Liver (tissue), 9 donors: ENCODE results near the gene BTBD17. TPM values are rescaled to one million over a fixed set of nuclear protein-coding genes. Genes with fewer than 3 reads are reported as not detected.

Experiments
- DNase-seq: peaks from one replicate; pipeline ENCODE4 v3.0.0-alpha.2; 2017; ENCODE audit warnings: low spot score
- H3K27ac ChIP-seq, 2 donors: one replicate each; pipeline ENCODE4 v1.7.0; 2013; ENCODE audit warnings: inconsistent platforms in 2 of 2, low read length in 2 of 2, control low read depth in 1 of 2, low read depth in 1 of 2, mild to moderate bottlenecking in 1 of 2
- H3K27me3 ChIP-seq, 4 donors: one replicate each; pipeline versions ENCODE4 v1.6.1 to v1.7.0; 2013; ENCODE audit warnings: low read length in 3 of 4, inconsistent platforms in 1 of 4, mild to moderate bottlenecking in 1 of 4, moderate library complexity in 1 of 4; ENCODE audit not compliant: control insufficient read depth in 4 of 4, insufficient read depth in 4 of 4
- H3K36me3 ChIP-seq, 4 donors: one replicate each; pipeline versions ENCODE4 v1.6.1 to v1.7.0; 2013; ENCODE audit warnings: low read length in 3 of 4, mild to moderate bottlenecking in 3 of 4, low read depth in 1 of 4, moderate library complexity in 1 of 4; ENCODE audit not compliant: control insufficient read depth in 4 of 4, insufficient read depth in 3 of 4
- H3K4me1 ChIP-seq, 4 donors: one replicate each; pipeline versions ENCODE4 v1.6.1 to v1.7.0; 2013; ENCODE audit warnings: low read length in 3 of 4, mild to moderate bottlenecking in 3 of 4, moderate library complexity in 1 of 4; ENCODE audit not compliant: control insufficient read depth in 4 of 4, insufficient read depth in 4 of 4
- H3K4me3 ChIP-seq, 3 donors: one replicate each; pipeline versions ENCODE4 v1.6.1 to v1.7.0; 2013; ENCODE audit warnings: low read length in 3 of 3, control low read depth in 1 of 3, low read depth in 1 of 3, mild to moderate bottlenecking in 1 of 3
- H3K9ac ChIP-seq, 2 donors: one replicate each; pipeline ENCODE4 v1.7.0; 2013; ENCODE audit warnings: low read length in 2 of 2, mild to moderate bottlenecking in 2 of 2, moderate library complexity in 2 of 2, control low read depth in 1 of 2, low read depth in 1 of 2
- H3K9me3 ChIP-seq, 4 donors: one replicate each; pipeline versions ENCODE4 v1.6.1 to v1.7.0; 2013; ENCODE audit warnings: low read length in 3 of 4; ENCODE audit not compliant: control insufficient read depth in 4 of 4
- EGR1 ChIP-seq, 2 donors: IDR thresholded peaks; 2 replicates each; pipeline ENCODE4 v1.6.1; 2016 to 2018; ENCODE audit warnings: antibody characterized with exemption in 2 of 2, low read depth in 2 of 2
- FOXA1 ChIP-seq: IDR thresholded peaks from 2 replicates; pipeline ENCODE4 v1.6.1; 2016; ENCODE audit warnings: antibody characterized with exemption
- GABPA ChIP-seq, 2 donors: IDR thresholded peaks in 1 of 2; conservative IDR thresholded peaks in 1 of 2; 2 replicates each; pipeline ENCODE4 v1.6.1; 2016; ENCODE audit warnings: antibody characterized with exemption in 2 of 2, mild to moderate bottlenecking in 1 of 2, moderate library complexity in 1 of 2
- HNF4G ChIP-seq: IDR thresholded peaks from 2 replicates; pipeline ENCODE4 v1.6.1; 2016; ENCODE audit warnings: antibody characterized with exemption
- JUND ChIP-seq, 2 donors: IDR thresholded peaks; 2 replicates each; pipeline ENCODE4 v1.6.1; 2016; ENCODE audit warnings: antibody characterized with exemption in 2 of 2
- NR2F2 ChIP-seq: IDR thresholded peaks from 2 replicates; pipeline ENCODE4 v1.6.1; 2016; ENCODE audit warnings: antibody characterized with exemption
- RXRA ChIP-seq, 2 donors: IDR thresholded peaks; 2 replicates each; pipeline ENCODE4 v1.6.1; 2017 to 2018; ENCODE audit warnings: antibody characterized with exemption in 2 of 2, mild to moderate bottlenecking in 1 of 2
- SP1 ChIP-seq: IDR thresholded peaks from 2 replicates; pipeline ENCODE4 v1.6.1; 2018; ENCODE audit warnings: antibody characterized with exemption, mild to moderate bottlenecking
- YY1 ChIP-seq: IDR thresholded peaks from 2 replicates; pipeline ENCODE4 v1.6.1; 2016; ENCODE audit warnings: antibody characterized with exemption, mild to moderate bottlenecking
- WGBS: extraction: QIAGEN DNeasy Blood & Tissue Kit; methylation state at CpG from one replicate; pipeline ENCODE4 v1.1.7; 2013; 5-methylcytosine and 5-hydroxymethylcytosine counted together
- polyA plus RNA-seq, 2 donors: library from polyadenylated mRNA; stranded (reverse) in 1 of 2; unstranded in 1 of 2; fragments of 200-250 nt in 1 of 2; fragments of >200 nt in 1 of 2; fragmentation: Nextera tagmentation in 1 of 2; extraction: Ambion mirVana in 1 of 2; gene quantifications; one replicate each; pipeline versions ENCODE4 v1.2.1 to v1.2.3, GENCODE V29; 2013 to 2015
- total RNA-seq, 2 donors: library from RNA; depleted of rRNA; stranded (reverse); fragments of >200 nt; gene quantifications; one replicate each; pipeline ENCODE4 v1.2.3, GENCODE V29; 2014
- TF ChIP-seq, protein P1 (sequence below): fragments of 150-350 bp; IDR thresholded peaks from 2 replicates; pipeline ENCODE4 v1.5.1; 2017; ENCODE audit warnings: improper control_type of control experiment, low read depth, low read length; ENCODE audit not compliant: missing input control
- TF ChIP-seq, protein P2 (sequence below): IDR thresholded peaks from 2 replicates; pipeline ENCODE4 v1.6.1; 2016; ENCODE audit warnings: antibody characterized with exemption
- TF ChIP-seq, protein P3 (sequence below): IDR thresholded peaks from 2 replicates; pipeline ENCODE4 v1.6.1; 2016; ENCODE audit warnings: antibody characterized with exemption
- donor health status: healthy.
- donor health status: healthy.
- donor health status: healthy.
- donor health status: healthy.
- donor health status: healthy.

The BTBD17 gene
- total and polyA plus RNA-seq, 4 donors = not detected

DNA sequence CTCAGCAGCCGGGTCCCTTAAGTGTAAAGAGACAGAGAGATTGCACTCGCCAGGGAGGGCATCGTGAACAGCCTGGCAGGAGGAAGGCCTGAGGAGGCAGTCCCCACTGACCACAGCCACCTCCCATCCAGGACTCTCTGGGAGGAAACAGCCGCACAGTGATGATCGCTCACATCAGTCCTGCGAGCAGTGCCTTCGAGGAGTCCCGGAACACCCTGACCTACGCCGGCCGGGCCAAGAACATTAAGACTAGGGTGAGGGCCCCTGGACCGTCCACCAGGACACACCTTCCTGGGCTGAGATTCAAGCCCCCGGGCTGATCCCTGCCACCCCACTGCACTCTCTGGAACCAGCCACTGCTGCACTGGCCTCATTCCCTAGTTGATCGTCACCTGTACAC is 14.0 kb downstream of the BTBD17 start (continued):
- TF ChIP-seq, protein P1, sequence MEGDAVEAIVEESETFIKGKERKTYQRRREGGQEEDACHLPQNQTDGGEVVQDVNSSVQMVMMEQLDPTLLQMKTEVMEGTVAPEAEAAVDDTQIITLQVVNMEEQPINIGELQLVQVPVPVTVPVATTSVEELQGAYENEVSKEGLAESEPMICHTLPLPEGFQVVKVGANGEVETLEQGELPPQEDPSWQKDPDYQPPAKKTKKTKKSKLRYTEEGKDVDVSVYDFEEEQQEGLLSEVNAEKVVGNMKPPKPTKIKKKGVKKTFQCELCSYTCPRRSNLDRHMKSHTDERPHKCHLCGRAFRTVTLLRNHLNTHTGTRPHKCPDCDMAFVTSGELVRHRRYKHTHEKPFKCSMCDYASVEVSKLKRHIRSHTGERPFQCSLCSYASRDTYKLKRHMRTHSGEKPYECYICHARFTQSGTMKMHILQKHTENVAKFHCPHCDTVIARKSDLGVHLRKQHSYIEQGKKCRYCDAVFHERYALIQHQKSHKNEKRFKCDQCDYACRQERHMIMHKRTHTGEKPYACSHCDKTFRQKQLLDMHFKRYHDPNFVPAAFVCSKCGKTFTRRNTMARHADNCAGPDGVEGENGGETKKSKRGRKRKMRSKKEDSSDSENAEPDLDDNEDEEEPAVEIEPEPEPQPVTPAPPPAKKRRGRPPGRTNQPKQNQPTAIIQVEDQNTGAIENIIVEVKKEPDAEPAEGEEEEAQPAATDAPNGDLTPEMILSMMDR = no peak
- TF ChIP-seq GABPA (IDR thresholded peaks at IDR 0.05 in 1 of 2, conservative IDR thresholded peaks at IDR 0.05 in 1 of 2) = no peak

DNA sequence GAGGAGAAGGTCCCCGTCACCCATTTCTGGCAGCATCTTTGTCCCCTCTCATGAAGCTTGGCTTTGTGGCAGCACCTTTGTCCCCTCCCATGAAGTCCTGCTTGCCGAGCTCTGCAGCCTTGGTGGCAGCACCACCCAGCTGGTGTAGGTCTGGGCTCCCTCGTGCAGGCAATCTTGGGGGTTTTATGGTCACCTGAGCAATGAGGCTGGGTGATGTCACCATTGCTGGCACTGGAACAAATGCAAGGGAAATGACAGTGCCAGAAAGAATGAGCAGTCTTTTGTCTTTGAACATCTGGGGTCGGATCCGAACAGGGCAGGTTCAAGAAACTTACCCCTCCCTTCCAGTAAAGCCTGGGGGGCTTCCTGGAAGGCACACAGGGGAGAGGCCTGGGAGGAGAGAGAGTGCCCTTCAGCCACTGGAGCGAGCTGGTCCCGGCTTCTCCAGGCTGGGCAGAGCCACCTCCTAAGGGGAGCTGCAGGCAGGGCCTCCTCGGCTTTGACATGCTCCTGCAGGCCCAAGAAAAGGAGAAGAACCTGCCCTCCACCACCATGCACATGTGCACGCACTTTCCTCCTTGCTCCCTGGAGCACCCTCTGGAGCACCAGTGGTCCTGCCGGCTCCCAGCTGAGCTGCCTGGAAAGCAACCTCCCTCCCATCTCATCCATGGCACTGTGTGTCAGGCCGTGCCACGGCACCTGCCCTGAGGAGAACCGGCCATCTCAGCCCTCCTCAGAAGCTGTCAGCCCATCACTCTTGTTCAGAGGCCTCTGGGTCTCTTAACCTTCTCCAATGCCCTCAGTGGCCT is 16.0 kb downstream of the BTBD17 start:
- H3K4me3 ChIP-seq = no peak overlapping the region
- no peaks in the 10 kb centered on the region for H3K36me3 ChIP-seq
- no peak overlapping the region for H3K27ac ChIP-seq
- 77% methylated on average over 13 of the region's 13 CpGs for WGBS
- TF ChIP-seq NR2F2 = no peak
- TF ChIP-seq, protein P1 = no peak
- TF ChIP-seq, protein P2, sequence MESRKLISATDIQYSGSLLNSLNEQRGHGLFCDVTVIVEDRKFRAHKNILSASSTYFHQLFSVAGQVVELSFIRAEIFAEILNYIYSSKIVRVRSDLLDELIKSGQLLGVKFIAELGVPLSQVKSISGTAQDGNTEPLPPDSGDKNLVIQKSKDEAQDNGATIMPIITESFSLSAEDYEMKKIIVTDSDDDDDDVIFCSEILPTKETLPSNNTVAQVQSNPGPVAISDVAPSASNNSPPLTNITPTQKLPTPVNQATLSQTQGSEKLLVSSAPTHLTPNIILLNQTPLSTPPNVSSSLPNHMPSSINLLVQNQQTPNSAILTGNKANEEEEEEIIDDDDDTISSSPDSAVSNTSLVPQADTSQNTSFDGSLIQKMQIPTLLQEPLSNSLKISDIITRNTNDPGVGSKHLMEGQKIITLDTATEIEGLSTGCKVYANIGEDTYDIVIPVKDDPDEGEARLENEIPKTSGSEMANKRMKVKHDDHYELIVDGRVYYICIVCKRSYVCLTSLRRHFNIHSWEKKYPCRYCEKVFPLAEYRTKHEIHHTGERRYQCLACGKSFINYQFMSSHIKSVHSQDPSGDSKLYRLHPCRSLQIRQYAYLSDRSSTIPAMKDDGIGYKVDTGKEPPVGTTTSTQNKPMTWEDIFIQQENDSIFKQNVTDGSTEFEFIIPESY = no peak
- H3K27me3 ChIP-seq = peaks cover 0 to 11% (median 0%) of the 10 kb centered on the region in 4 donors
- no peaks in the 10 kb centered on the region for H3K9me3 ChIP-seq
- no peak for DNase-seq
- H3K9ac ChIP-seq = no peak overlapping the region
- peaks cover 0 to 2% (median 0%) of the 10 kb centered on the region in 4 donors for H3K4me1 ChIP-seq

DNA sequence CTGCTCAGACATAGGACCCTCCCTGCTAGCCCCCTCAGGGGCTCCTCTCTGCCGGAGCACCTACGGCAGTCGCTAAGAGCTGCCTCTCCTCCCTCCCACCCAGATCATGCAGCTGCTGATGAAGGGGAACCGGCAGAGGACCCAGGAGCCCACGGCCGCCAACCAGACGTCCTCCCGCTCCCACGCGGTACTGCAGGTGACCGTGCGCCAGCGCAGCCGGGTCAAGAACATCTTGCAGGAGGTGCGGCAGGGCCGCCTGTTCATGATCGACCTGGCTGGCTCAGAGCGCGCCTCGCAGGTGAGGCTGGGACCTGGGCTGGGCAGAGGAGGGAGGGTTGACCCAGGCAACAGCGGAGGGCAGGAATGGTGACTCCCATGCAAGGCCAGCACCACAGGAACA is 17.0 kb downstream of the BTBD17 start:
- no peak overlapping the region for H3K4me3 ChIP-seq
- H3K27ac ChIP-seq = no peak overlapping the region
- peaks cover 0 to 2% (median 0%) of the 10 kb centered on the region in 4 donors for H3K4me1 ChIP-seq
- no peaks in the 10 kb centered on the region for H3K9me3 ChIP-seq
- H3K27me3 ChIP-seq = peaks cover 0 to 11% (median 0%) of the 10 kb centered on the region in 4 donors
- H3K36me3 ChIP-seq = no peaks in the 10 kb centered on the region
- WGBS = 75% methylated on average over 21 of the region's 21 CpGs
- TF ChIP-seq SP1 = no peak
- no peak for TF ChIP-seq HNF4G
- TF ChIP-seq, protein P2 = no peak
- TF ChIP-seq RXRA (IDR thresholded peaks at IDR 0.05) = no peak
- TF ChIP-seq NR2F2 = no peak
- no peak for TF ChIP-seq EGR1 (IDR thresholded peaks at IDR 0.05; ENCODE audit: low read depth in 2 of 2)
- TF ChIP-seq, protein P1 = no peak
- TF ChIP-seq FOXA1 = no peak
- TF ChIP-seq JUND (IDR thresholded peaks at IDR 0.05) = no peak
- TF ChIP-seq, protein P3, sequence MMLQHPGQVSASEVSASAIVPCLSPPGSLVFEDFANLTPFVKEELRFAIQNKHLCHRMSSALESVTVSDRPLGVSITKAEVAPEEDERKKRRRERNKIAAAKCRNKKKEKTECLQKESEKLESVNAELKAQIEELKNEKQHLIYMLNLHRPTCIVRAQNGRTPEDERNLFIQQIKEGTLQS = no peak
- TF ChIP-seq YY1 = no peak
- H3K9ac ChIP-seq = no peak overlapping the region
- no peak for DNase-seq
